Testis (tissue), 3 donors: ENCODE data around the gene ZNF222. TPM values are rescaled to one million over a fixed set of nuclear protein-coding genes. Genes with fewer than 3 reads are reported as not detected.

Experiments
- DNase-seq: peaks from one replicate; pipeline ENCODE4 v3.0.0-alpha.2; 2019
- H3K27ac ChIP-seq, 2 donors: fragments of 200-600 bp; sonication (generic); one replicate each; pipeline ENCODE4 v1.5.1; 2019
- H3K27me3 ChIP-seq: fragments of 200-600 bp; sonication (generic); one replicate; pipeline ENCODE4 v1.5.1; 2019
- H3K36me3 ChIP-seq: fragments of 200-600 bp; sonication (generic); one replicate; pipeline ENCODE4 v1.5.1; 2017; ENCODE audit warnings: low read depth; ENCODE audit errors: missing control alignments
- H3K4me1 ChIP-seq: fragments of 200-600 bp; sonication (generic); one replicate; pipeline ENCODE4 v1.5.1; 2019
- H3K4me3 ChIP-seq, 2 donors: fragments of 200-600 bp; sonication (generic); one replicate each; pipeline ENCODE4 v1.5.1; 2017 to 2019
- H3K9me3 ChIP-seq: fragments of 200-600 bp; sonication (generic); one replicate; pipeline ENCODE4 v1.5.1; 2017
- POLR2A ChIP-seq: fragments of 450-650 bp; IDR thresholded peaks from one replicate; pipeline ENCODE4 v1.6.1; 2017; ENCODE audit warnings: antibody characterized with exemption, mild to moderate bottlenecking, moderate library complexity
- WGBS, 2 donors: methylation state at CpG; one replicate each; pipeline ENCODE4 v1.1.5; 2018; 5-methylcytosine and 5-hydroxymethylcytosine counted together
- intact Hi-C: fragments of 100-400 bp; cut with DNase I; formaldehyde crosslinking; loops from one replicate; pipeline ENCODE4 v1.15.1; 2023; ENCODE audit warnings: low total_unique reads
- polyA plus RNA-seq: library from polyadenylated mRNA; stranded (reverse); fragments of 350-450 nt; fragmentation: Illumina TruSeq; extraction: RNeasy Lipid Tissue Mini Kit (QIAGEN cat#74804); gene quantifications from one replicate; pipeline ENCODE4 v1.2.3, GENCODE V29; 2014; ENCODE audit warnings: low read depth, low replicate concordance; ENCODE audit not compliant: insufficient read depth
- small RNA-seq, 2 donors: library from RNA; depleted of rRNA; stranded (forward); fragments of <200 nt; gene quantifications; one replicate each; pipeline ENCODE3, GENCODE V24; 2016
- total RNA-seq, 2 donors: library from RNA; depleted of rRNA; stranded (reverse); fragments of >200 nt; gene quantifications; one replicate each; pipeline ENCODE4 v1.2.3, GENCODE V29; 2016
- TF ChIP-seq, protein P1 (sequence below), 3 experiments: fragments of 450-650 bp in 2 of 3; fragments of 200-600 bp in 1 of 3; sonication (generic) in 1 of 3; IDR thresholded peaks; one replicate each; pipeline ENCODE4 v1.5.1; 2016 to 2019; ENCODE audit warnings: antibody characterized with exemption in 3 of 3, mild to moderate bottlenecking in 2 of 3, moderate library complexity in 1 of 3

Gene ZNF222
- total and polyA plus RNA-seq, 3 donors from 2014 or later, result 4.2 to 15.4 (median 6.5) TPM

DNA sequence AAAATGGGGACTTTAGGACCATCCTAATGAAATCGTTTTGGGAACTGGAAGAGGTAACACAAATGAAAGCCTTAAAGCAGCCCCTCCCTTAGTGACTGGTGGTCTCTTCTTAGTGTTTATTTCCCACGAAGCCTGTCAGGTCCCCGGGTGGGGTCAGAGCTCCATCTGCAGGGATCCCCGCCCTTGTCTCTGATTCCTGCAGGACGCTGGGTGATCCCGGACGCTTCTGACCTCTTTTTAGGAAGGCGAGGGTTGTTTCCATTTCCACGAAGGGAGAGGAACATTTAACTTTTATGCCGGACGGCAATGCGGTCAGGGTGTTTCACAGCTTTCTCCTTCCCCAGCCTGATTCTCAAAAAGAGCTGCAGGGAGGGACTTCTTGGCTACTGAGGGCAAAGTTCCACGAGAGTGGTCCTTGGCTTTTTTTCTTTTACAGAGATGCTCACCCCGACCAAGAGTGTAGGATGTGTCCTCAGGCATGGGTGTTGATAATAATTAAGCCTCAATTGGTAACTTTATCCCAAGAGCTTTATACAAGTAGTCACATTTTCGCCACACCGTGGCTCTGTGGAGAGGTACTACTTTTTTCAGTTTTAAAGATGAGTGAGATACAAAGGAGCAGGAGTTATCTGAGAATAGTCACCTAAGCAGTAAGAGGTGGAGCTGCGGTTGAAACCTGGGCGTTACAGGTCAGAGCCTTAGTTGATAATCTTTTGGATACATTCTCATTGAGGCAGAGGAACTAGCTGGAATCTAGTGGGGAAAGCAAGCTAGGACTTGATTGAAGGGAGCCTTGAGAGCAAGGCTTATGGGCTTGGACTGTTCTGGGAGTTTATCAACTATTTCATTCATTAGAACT, 47.6 kb downstream of the ZNF222 start:
- 14% methylated on average over 18 of the region's 18 CpGs for WGBS, 2 donors
- H3K9me3 ChIP-seq, result no peaks in the 10 kb centered on the region
- TF ChIP-seq, protein P1, sequence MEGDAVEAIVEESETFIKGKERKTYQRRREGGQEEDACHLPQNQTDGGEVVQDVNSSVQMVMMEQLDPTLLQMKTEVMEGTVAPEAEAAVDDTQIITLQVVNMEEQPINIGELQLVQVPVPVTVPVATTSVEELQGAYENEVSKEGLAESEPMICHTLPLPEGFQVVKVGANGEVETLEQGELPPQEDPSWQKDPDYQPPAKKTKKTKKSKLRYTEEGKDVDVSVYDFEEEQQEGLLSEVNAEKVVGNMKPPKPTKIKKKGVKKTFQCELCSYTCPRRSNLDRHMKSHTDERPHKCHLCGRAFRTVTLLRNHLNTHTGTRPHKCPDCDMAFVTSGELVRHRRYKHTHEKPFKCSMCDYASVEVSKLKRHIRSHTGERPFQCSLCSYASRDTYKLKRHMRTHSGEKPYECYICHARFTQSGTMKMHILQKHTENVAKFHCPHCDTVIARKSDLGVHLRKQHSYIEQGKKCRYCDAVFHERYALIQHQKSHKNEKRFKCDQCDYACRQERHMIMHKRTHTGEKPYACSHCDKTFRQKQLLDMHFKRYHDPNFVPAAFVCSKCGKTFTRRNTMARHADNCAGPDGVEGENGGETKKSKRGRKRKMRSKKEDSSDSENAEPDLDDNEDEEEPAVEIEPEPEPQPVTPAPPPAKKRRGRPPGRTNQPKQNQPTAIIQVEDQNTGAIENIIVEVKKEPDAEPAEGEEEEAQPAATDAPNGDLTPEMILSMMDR (IDR thresholded peaks at IDR 0.05), result no peak
- TF ChIP-seq POLR2A, result no peak
- no peaks in the 10 kb centered on the region for H3K4me1 ChIP-seq
- DNase-seq, result no peak
- no peak overlapping the region for H3K27ac ChIP-seq
- peak overlapping the region; percentile 59 to 71 for H3K4me3 ChIP-seq
- H3K36me3 ChIP-seq, result no peaks in the 10 kb centered on the region
- no peaks in the 10 kb centered on the region for H3K27me3 ChIP-seq
- intact Hi-C loops, result no loop called here

DNA sequence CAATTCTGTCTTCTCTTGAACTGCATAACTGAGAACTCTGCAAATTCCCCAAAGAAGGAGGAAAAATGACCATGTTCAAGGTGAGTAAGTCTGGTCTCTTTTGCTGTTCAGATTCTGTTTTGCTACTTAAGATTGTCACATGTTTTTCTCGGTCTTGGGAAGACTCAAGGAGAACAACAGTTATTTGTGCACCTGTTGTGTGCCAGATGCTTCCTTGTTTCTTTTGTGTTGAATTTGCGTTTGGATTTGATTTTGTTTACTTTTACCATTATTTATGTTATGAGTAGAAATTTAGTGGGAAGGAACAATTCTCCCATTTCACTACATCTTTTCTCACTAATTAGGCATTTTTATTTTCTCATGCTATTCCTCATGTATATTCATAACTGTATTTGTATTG, 51.1 kb downstream of the ZNF222 start:
- 91 to 94% methylated on average over 2 of the region's 2 CpGs for WGBS, 2 donors
- no peaks in the 10 kb centered on the region for H3K4me1 ChIP-seq
- H3K27ac ChIP-seq, result no peak overlapping the region
- H3K4me3 ChIP-seq, result no peak overlapping the region
- H3K9me3 ChIP-seq, result no peaks in the 10 kb centered on the region
- intact Hi-C loops, result no loop called here
- DNase-seq, result no peak
- no peak for TF ChIP-seq POLR2A
- TF ChIP-seq, protein P1 (IDR thresholded peaks at IDR 0.05), result no peak
- no peaks in the 10 kb centered on the region for H3K36me3 ChIP-seq
- no peaks in the 10 kb centered on the region for H3K27me3 ChIP-seq

Small RNA genes lying within 50 kb of the gene (small RNA-seq; reads per million reads assigned to genes)
- 0 to 0.28 reads per million in 2 donors for gene AC006213.5

Other genes with a start within 250 kb of the ZNF222 start
- 1 to 10 TPM; 2.3 to 4.6 TPM for gene KCNN4, start 244.4 kb upstream of the ZNF222 start, total RNA-seq
- 4.1 TPM for gene KCNN4, start 244.4 kb upstream of the ZNF222 start, polyA plus RNA-seq
- gene LYPD5, start 222.9 kb upstream of the ZNF222 start, total RNA-seq, result 10 to 100 TPM in 1 of 2 donors, 1 to 10 TPM in 1; 4.9 to 14.7 TPM
- 12.6 TPM for gene LYPD5, start 222.9 kb upstream of the ZNF222 start, polyA plus RNA-seq
- gene ZNF283, start 198.1 kb upstream of the ZNF222 start, total RNA-seq, result 10 to 100 TPM in 1 of 2 donors, 1 to 10 TPM in 1; 6.9 to 10.7 TPM
- 2.9 TPM for gene ZNF283, start 198.1 kb upstream of the ZNF222 start, polyA plus RNA-seq
- gene ZNF404, start 141.4 kb upstream of the ZNF222 start, total RNA-seq, result 10 to 100 TPM in 1 of 2 donors, 1 to 10 TPM in 1; 5.4 to 12.0 TPM
- 4.6 TPM for gene ZNF404, start 141.4 kb upstream of the ZNF222 start, polyA plus RNA-seq
- 10 to 100 TPM; 10.5 to 10.7 TPM for gene ZNF45, start 90.1 kb upstream of the ZNF222 start, total RNA-seq
- gene ZNF45, start 90.1 kb upstream of the ZNF222 start, polyA plus RNA-seq, result 9.4 TPM
- gene ZNF221, start 74.2 kb upstream of the ZNF222 start, total RNA-seq, result 1 to 10 TPM; 8.1 to 9.1 TPM
- gene ZNF221, start 74.2 kb upstream of the ZNF222 start, polyA plus RNA-seq, result 2.2 TPM
- 1 to 10 TPM; 8.2 to 8.7 TPM for gene ZNF155, start 41.2 kb upstream of the ZNF222 start, total RNA-seq
- gene ZNF155, start 41.2 kb upstream of the ZNF222 start, polyA plus RNA-seq, result 7.4 TPM
- gene ZNF230, start 22.4 kb upstream of the ZNF222 start, total RNA-seq, result 1 to 10 TPM; 3.3 to 4.6 TPM
- gene ZNF230, start 22.4 kb upstream of the ZNF222 start, polyA plus RNA-seq, result 5.6 TPM
- gene ZNF223, start 26.7 kb downstream of the ZNF222 start, total RNA-seq, result 1 to 10 TPM; 4.5 to 4.8 TPM
- 6.1 TPM for gene ZNF223, start 26.7 kb downstream of the ZNF222 start, polyA plus RNA-seq
- gene ZNF284, start 46.8 kb downstream of the ZNF222 start, total RNA-seq, result 1 to 10 TPM; 1.0 to 1.5 TPM
- gene ZNF284, start 46.8 kb downstream of the ZNF222 start, polyA plus RNA-seq, result 0.96 TPM
- 10 to 100 TPM; 21.8 to 22.7 TPM for gene ZNF224, start 69.0 kb downstream of the ZNF222 start, total RNA-seq
- 11.3 TPM for gene ZNF224, start 69.0 kb downstream of the ZNF222 start, polyA plus RNA-seq
- gene ZNF225, start 88.0 kb downstream of the ZNF222 start, total RNA-seq, result 1 to 10 TPM; 5.0 to 7.4 TPM
- 5.1 TPM for gene ZNF225, start 88.0 kb downstream of the ZNF222 start, polyA plus RNA-seq
- 1 to 10 TPM; 7.9 to 8.5 TPM for gene ZNF234, start 116.2 kb downstream of the ZNF222 start, total RNA-seq
- 3.4 TPM for gene ZNF234, start 116.2 kb downstream of the ZNF222 start, polyA plus RNA-seq
- 10 to 100 TPM; 44.1 to 54.0 TPM for gene ZNF226, start 139.7 kb downstream of the ZNF222 start, total RNA-seq
- 27.4 TPM for gene ZNF226, start 139.7 kb downstream of the ZNF222 start, polyA plus RNA-seq
- gene ZNF227, start 187.2 kb downstream of the ZNF222 start, total RNA-seq, result 10 to 100 TPM; 19.8 to 25.0 TPM
- gene ZNF227, start 187.2 kb downstream of the ZNF222 start, polyA plus RNA-seq, result 12.8 TPM
- 10 to 100 TPM in 1 of 2 donors, 1 to 10 TPM in 1; 6.4 to 11.6 TPM for gene ZNF233, start 234.5 kb downstream of the ZNF222 start, total RNA-seq
- 27.7 TPM for gene ZNF233, start 234.5 kb downstream of the ZNF222 start, polyA plus RNA-seq